BLaER1 treated with 17β-estradiol and CSF1 and Interleukin-3, amounts not matched to agents 10 nM and 100 nM (cell line): ENCODE measurements around the gene RGS1.

Source experiments
- H3K27ac ChIP-seq, 11 experiments: shearing (Covaris generic); formaldehyde crosslinking; 2 replicates each; pipeline ENCODE4 v1.8.1; 2022
- H3K27me3 ChIP-seq, 11 experiments: shearing (Covaris generic); formaldehyde crosslinking; 2 replicates each; pipeline ENCODE4 v1.8.1; 2022
- H3K36me3 ChIP-seq, 11 experiments: shearing (Covaris generic); formaldehyde crosslinking; 2 replicates each; pipeline ENCODE4 v1.8.1; 2022
- H3K4me1 ChIP-seq, 10 experiments: shearing (Covaris generic); formaldehyde crosslinking; 2 replicates each; pipeline ENCODE4 v1.8.1; 2022
- H3K4me2 ChIP-seq, 11 experiments: shearing (Covaris generic); formaldehyde crosslinking; 2 replicates each; pipeline ENCODE4 v1.8.1; 2022
- H3K4me3 ChIP-seq, 10 experiments: shearing (Covaris generic); formaldehyde crosslinking; 2 replicates each; pipeline ENCODE4 v1.8.1; 2022
- H3K9ac ChIP-seq, 11 experiments: shearing (Covaris generic); formaldehyde crosslinking; 2 replicates each; pipeline ENCODE4 v1.8.1; 2022
- H3K9me3 ChIP-seq, 11 experiments: shearing (Covaris generic); formaldehyde crosslinking; replicated peaks in 1 of 11; 2 replicates each; pipeline ENCODE4 v1.8.1; 2022
- H4K20me1 ChIP-seq, 11 experiments: shearing (Covaris generic); formaldehyde crosslinking; 2 replicates each; pipeline ENCODE4 v1.8.1; 2022
- Cebpa-rat ChIP-seq, 11 experiments: shearing (Covaris generic); IDR thresholded peaks; 2 replicates each; pipeline ENCODE4 v1.8.1; 2022

Gene RGS1

GRCh38 chr1:192587386-192588266 is 12.1 kb downstream of the RGS1 start:
- H3K36me3 ChIP-seq: no peaks in the 10 kb centered on the region
- H4K20me1 ChIP-seq: no peaks in the 10 kb centered on the region
- H3K27ac ChIP-seq: no peak overlapping the region
- no peaks in the 10 kb centered on the region for H3K27me3 ChIP-seq
- H3K9me3 ChIP-seq: no peaks in the 10 kb centered on the region
- TF ChIP-seq Cebpa-rat (IDR thresholded peaks at IDR 0.05): no peak
- peaks cover 0 to 9% (median 4%) of the 10 kb centered on the region in 10 experiments; a peak in 9 of 20 replicates for H3K4me1 ChIP-seq
- H3K9ac ChIP-seq: no peak overlapping the region
- H3K4me3 ChIP-seq: no peak overlapping the region
- H3K4me2 ChIP-seq: no peak overlapping the region

DNA sequence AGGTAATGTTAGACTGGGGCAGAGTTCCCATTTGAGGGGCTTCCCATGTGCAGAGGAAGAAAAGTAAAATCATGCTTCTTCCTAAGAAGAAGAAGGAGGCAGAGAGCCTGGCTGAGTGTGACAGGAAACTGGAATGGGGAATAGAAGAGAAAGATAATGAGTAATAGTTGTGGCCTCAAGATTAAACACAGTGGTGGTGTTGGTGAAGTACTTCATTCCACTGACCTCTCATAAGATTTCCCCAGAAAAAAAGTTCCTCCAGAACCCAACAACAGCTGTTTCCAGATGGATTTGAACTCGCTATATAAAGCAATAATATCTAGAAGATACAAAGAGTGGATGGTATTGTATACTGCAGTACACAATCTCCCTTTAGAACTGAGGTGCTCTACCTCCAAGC is 13.0 kb downstream of the RGS1 start:
- Histone ChIP-seq H3K9ac (no peak overlapping the region), H3K27me3 (no peaks in the 10 kb centered on the region), H3K9me3 (no peaks in the 10 kb centered on the region), H3K36me3 (no peaks in the 10 kb centered on the region), H3K4me2 (no peak overlapping the region), H4K20me1 (no peaks in the 10 kb centered on the region), H3K27ac (no peak overlapping the region), H3K4me1 (peaks cover 0 to 16% (median 9%) of the 10 kb centered on the region in 10 experiments; a peak in 9 of 20 replicates), H3K4me3 (no peak overlapping the region)
- TF ChIP-seq Cebpa-rat (IDR thresholded peaks at IDR 0.05): no peak

- TF ChIP-seq Cebpa-rat (IDR thresholded peaks at IDR 0.05): no peak
- Histone ChIP-seq H3K4me2 (no peak overlapping the region), H4K20me1 (no peaks in the 10 kb centered on the region), H3K4me1 (peaks cover 0 to 16% (median 9%) of the 10 kb centered on the region in 10 experiments; a peak in 9 of 20 replicates), H3K27ac (no peak overlapping the region), H3K36me3 (no peaks in the 10 kb centered on the region), H3K27me3 (no peaks in the 10 kb centered on the region), H3K9ac (no peak overlapping the region), H3K9me3 (no peaks in the 10 kb centered on the region), H3K4me3 (no peak overlapping the region)
Observed at GRCh38 chr1:192589813-192590212, 14.2 kb downstream of the RGS1 start.

DNA sequence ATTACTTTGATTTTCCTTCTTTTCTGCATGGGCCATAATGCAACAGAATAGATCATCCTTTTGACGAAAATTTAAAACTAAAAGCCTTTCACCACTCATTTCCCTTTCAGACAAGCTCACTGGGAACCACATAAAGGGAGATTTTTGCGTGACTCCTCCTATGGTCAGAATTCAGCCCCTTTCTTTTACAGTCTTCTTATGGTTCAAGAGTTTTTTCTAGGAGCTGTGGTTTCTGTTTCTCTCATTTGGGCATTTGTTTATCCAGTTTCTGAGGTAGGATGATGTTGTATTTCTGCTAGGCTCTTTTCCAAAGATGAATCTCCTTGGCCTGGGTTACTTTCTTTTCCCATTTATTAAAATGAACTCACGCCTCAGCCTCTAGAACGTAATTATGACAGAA is 16.9 kb downstream of the RGS1 start:
- H3K4me2 ChIP-seq: peak overlapping the region in 7 of 11 experiments; percentile 7 to 48 (median 32); a peak in 11 of 22 replicates
- H3K4me1 ChIP-seq: peaks cover 0 to 20% (median 9%) of the 10 kb centered on the region in 10 experiments; a peak in 9 of 20 replicates

GRCh38 chr1:192592981-192593708 is 17.6 kb downstream of the RGS1 start:
- Histone ChIP-seq H3K27me3 (no peaks in the 10 kb centered on the region), H3K36me3 (no peaks in the 10 kb centered on the region), H3K4me3 (no peak overlapping the region), H3K27ac (no peak overlapping the region), H3K4me1 (peaks cover 0 to 24% (median 10%) of the 10 kb centered on the region in 10 experiments; a peak in 9 of 20 replicates), H3K4me2 (peak overlapping the region in 7 of 11 experiments; percentile 7 to 48 (median 32); a peak in 11 of 22 replicates), H3K9ac (no peak overlapping the region), H4K20me1 (no peaks in the 10 kb centered on the region), H3K9me3 (no peaks in the 10 kb centered on the region)
- TF ChIP-seq Cebpa-rat (IDR thresholded peaks at IDR 0.05): no peak

More for the DNA sequence above, 16.9 kb downstream of the RGS1 start:
- Histone ChIP-seq H3K4me3 (no peak overlapping the region), H4K20me1 (no peaks in the 10 kb centered on the region), H3K27ac (no peak overlapping the region), H3K9ac (no peak overlapping the region), H3K36me3 (no peaks in the 10 kb centered on the region), H3K9me3 (no peaks in the 10 kb centered on the region), H3K27me3 (no peaks in the 10 kb centered on the region)
- no peak for TF ChIP-seq Cebpa-rat (IDR thresholded peaks at IDR 0.05)

GRCh38 chr1:192595299-192595698 is 19.7 kb downstream of the RGS1 start:
- Histone ChIP-seq H3K4me3 (no peak overlapping the region), H3K36me3 (no peaks in the 10 kb centered on the region), H3K27ac (no peak overlapping the region), H3K27me3 (peaks cover 0 to 3% (median 0%) of the 10 kb centered on the region in 11 experiments; a peak in 1 of 22 replicates), H3K9me3 (no peaks in the 10 kb centered on the region), H4K20me1 (no peaks in the 10 kb centered on the region), H3K4me2 (peak overlapping the region in 1 of 11 experiments; percentile 7; a peak in 1 of 22 replicates), H3K4me1 (peaks cover 0 to 46% (median 25%) of the 10 kb centered on the region in 10 experiments; a peak in 15 of 20 replicates), H3K9ac (no peak overlapping the region)
- no peak for TF ChIP-seq Cebpa-rat (IDR thresholded peaks at IDR 0.05)

- H3K27ac ChIP-seq: peak overlapping the region in 1 of 11 experiments; percentile 40; a peak in 1 of 22 replicates
- H3K9me3 ChIP-seq: no peaks in the 10 kb centered on the region
- peaks cover 11 to 59% (median 36%) of the 10 kb centered on the region in 10 experiments; a peak in 18 of 20 replicates for H3K4me1 ChIP-seq
- TF ChIP-seq Cebpa-rat (IDR thresholded peaks at IDR 0.05): no peak
- no peak overlapping the region for H3K9ac ChIP-seq
- H4K20me1 ChIP-seq: no peaks in the 10 kb centered on the region
- H3K4me2 ChIP-seq: peak overlapping the region in 8 of 11 experiments; percentile 14 to 57 (median 43); a peak in 13 of 22 replicates
- no peaks in the 10 kb centered on the region for H3K36me3 ChIP-seq
- H3K4me3 ChIP-seq: no peak overlapping the region
- peaks cover 0 to 11% (median 0%) of the 10 kb centered on the region in 11 experiments; a peak in 1 of 22 replicates for H3K27me3 ChIP-seq
Observed at GRCh38 chr1:192598589-192598988, 23.0 kb downstream of the RGS1 start.

DNA sequence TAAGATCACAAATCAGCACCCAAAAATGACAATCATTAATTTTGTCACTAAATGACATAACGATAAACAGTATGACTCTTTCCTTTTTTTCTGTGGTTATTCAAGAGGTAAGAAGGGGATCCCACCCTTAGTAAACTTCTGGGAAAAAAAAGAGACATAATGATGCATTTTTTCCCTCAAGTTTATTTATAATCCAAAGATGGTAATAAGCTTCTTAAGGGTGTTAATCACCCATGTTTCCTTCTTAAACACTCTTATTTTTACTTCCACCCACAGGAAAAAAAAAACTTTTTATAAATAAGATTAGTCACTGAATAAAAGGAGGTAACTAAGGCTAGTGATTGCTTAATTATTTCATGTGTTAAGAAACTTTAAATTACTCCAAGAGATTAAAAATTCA is 24.7 kb downstream of the RGS1 start:
- H3K36me3 ChIP-seq: no peaks in the 10 kb centered on the region
- H3K4me1 ChIP-seq: peaks cover 14 to 74% (median 43%) of the 10 kb centered on the region in 10 experiments
- H3K9me3 ChIP-seq: no peaks in the 10 kb centered on the region
- no peak overlapping the region for H3K9ac ChIP-seq
- no peak for TF ChIP-seq Cebpa-rat (IDR thresholded peaks at IDR 0.05)
- no peak overlapping the region for H3K4me3 ChIP-seq
- peak overlapping the region in 5 of 11 experiments; percentile 22 to 57 (median 27); a peak in 8 of 22 replicates for H3K4me2 ChIP-seq
- H3K27me3 ChIP-seq: peaks cover 0 to 12% (median 0%) of the 10 kb centered on the region in 11 experiments; a peak in 2 of 22 replicates
- H3K27ac ChIP-seq: peak overlapping the region in 1 of 11 experiments; percentile 40; a peak in 1 of 22 replicates
- H4K20me1 ChIP-seq: no peaks in the 10 kb centered on the region

DNA sequence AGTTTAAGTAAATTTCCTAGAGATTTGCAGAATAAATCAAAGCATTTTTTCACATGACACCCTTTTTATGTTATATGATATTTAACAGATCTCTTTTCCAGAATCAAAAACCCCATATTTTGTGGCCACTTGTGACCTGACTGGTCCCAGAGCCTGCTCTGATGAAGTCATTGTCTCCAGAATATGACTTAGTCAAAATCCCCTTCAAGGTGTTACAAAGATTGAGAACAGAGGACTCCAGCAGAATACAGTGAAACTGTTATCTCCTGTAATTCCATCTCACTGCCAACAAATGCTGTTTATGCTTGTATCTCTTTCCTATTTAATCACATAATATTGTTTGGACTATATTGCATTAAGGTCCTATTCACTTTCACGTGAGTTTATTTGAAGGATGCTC is 25.6 kb downstream of the RGS1 start:
- Histone ChIP-seq H3K27ac (peak overlapping the region in 1 of 11 experiments; percentile 2; a peak in 1 of 22 replicates), H3K27me3 (peaks cover 0 to 12% (median 0%) of the 10 kb centered on the region in 11 experiments; a peak in 2 of 22 replicates), H3K4me3 (no peak overlapping the region), H4K20me1 (no peaks in the 10 kb centered on the region), H3K9ac (no peak overlapping the region), H3K4me2 (peak overlapping the region in 8 of 11 experiments; percentile 5 to 57 (median 20); a peak in 9 of 22 replicates), H3K9me3 (peaks cover 0 to 1% (median 0%) of the 10 kb centered on the region in 11 experiments; a peak in 1 of 22 replicates), H3K4me1 (peaks cover 17 to 81% (median 49%) of the 10 kb centered on the region in 10 experiments), H3K36me3 (no peaks in the 10 kb centered on the region)
- TF ChIP-seq Cebpa-rat (IDR thresholded peaks at IDR 0.05): no peak
